GM03348 (cell line): Measurements from ENCODE around the gene AGBL4.

ENCODE experiments used
- DNase-seq: peaks from one replicate; pipeline ENCODE4 v3.0.0; 2012; ENCODE audit warnings: low spot score

AGBL4 gene

GRCh38 chr1:49694251-49694827 is 329.4 kb downstream of the AGBL4 start:
- DNase-seq = no peak

GRCh38 chr1:49686107-49686506 is 337.6 kb downstream of the AGBL4 start:
- no peak for DNase-seq

- no peak for DNase-seq
Observed at GRCh38 chr1:49677706-49678105, 346.0 kb downstream of the AGBL4 start.

GRCh38 chr1:49651136-49651535 is 372.6 kb downstream of the AGBL4 start:
- no peak for DNase-seq

- no peak for DNase-seq
Observed at GRCh38 chr1:49630156-49630555, 393.6 kb downstream of the AGBL4 start.

- no peak for DNase-seq
Observed at GRCh38 chr1:49627781-49628180, 396.0 kb downstream of the AGBL4 start.

- no peak for DNase-seq
Observed at GRCh38 chr1:49626472-49626871, 397.3 kb downstream of the AGBL4 start.

GRCh38 chr1:49622877-49623276 is 400.9 kb downstream of the AGBL4 start:
- DNase-seq = no peak

- DNase-seq = no peak
Observed at GRCh38 chr1:49606082-49606481, 417.7 kb downstream of the AGBL4 start.

- DNase-seq = no peak
Observed at GRCh38 chr1:49597436-49597835, 426.3 kb downstream of the AGBL4 start.

- no peak for DNase-seq
Observed at GRCh38 chr1:49576327-49576901, 447.3 kb downstream of the AGBL4 start.

GRCh38 chr1:49556676-49557234 is 467.0 kb downstream of the AGBL4 start:
- DNase-seq = no peak

- DNase-seq = no peak
Observed at GRCh38 chr1:49552101-49552500, 471.7 kb downstream of the AGBL4 start.

- no peak for DNase-seq
Observed at GRCh38 chr1:49544615-49545014, 479.1 kb downstream of the AGBL4 start.

GRCh38 chr1:49541096-49541752 is 482.5 kb downstream of the AGBL4 start:
- no peak for DNase-seq

- no peak for DNase-seq
Observed at GRCh38 chr1:49527606-49528305, 496.0 kb downstream of the AGBL4 start.

- DNase-seq = no peak
Observed at GRCh38 chr1:49526672-49527071, 497.1 kb downstream of the AGBL4 start.

GRCh38 chr1:49523764-49524163 is 500.0 kb downstream of the AGBL4 start:
- no peak for DNase-seq

- DNase-seq = no peak
Observed at GRCh38 chr1:49466961-49467360, 556.8 kb downstream of the AGBL4 start.

- no peak for DNase-seq
Observed at GRCh38 chr1:49465486-49466185, 558.1 kb downstream of the AGBL4 start.

GRCh38 chr1:49448200-49448599 is 575.6 kb downstream of the AGBL4 start:
- no peak for DNase-seq

GRCh38 chr1:49436865-49437264 is 586.9 kb downstream of the AGBL4 start:
- no peak for DNase-seq
